RWPE1 (cell line): ENCODE results near the gene MARCO.

Experiments
- CTCF ChIA-PET: fragments of 350-600 bp; sonication (Branson Sonifier 250); formaldehyde crosslinking; extraction: SDS; loops from one replicate; lab custom pipeline; 2021; lab: Yijun Ruan, JAX
- POLR2A ChIA-PET: fragments of 400-600 bp; formaldehyde crosslinking; extraction: SDS; loops from one replicate; lab custom pipeline; 2020; ENCODE audit warnings: antibody characterized with exemption; ENCODE audit not compliant: low non-redundant PET; lab: Yijun Ruan, JAX
- DNase-seq: peaks from one replicate; pipeline ENCODE4 v3.0.0; 2012; ENCODE audit warnings: low spot score
- H3K27ac ChIP-seq: fragments of 450-650 bp; 2 replicates; pipeline ENCODE4 v1.5.1; 2017
- CTCF ChIP-seq: fragments of 450-650 bp; conservative IDR thresholded peaks from 2 replicates; pipeline ENCODE4 v1.5.1; 2017; ENCODE audit warnings: low read depth, mild to moderate bottlenecking

The MARCO gene

GRCh38 chr2:118942031-118942430 is at the start of gene MARCO:
MARCO (plus strand) TSS chr2:118942194; CDS start chr2:118942301, 107 bp downstream.
- TF ChIP-seq CTCF = no peak
- ChIA-PET CTCF (no interaction called here), POLR2A (no interaction called here)
- H3K27ac ChIP-seq = no peak within 1 kb of the TSS
- no peak for DNase-seq

GRCh38 chr2:118893100-118893499 is 48.9 kb upstream of the MARCO start:
- no peak for DNase-seq
- no peak for TF ChIP-seq CTCF
- H3K27ac ChIP-seq = no peak overlapping the region
- ChIA-PET CTCF (no interaction called here), POLR2A (no interaction called here)

- POLR2A ChIA-PET = no interaction called here
- CTCF ChIA-PET = no interaction called here
- no peak for DNase-seq
- no peak overlapping the region for H3K27ac ChIP-seq
- TF ChIP-seq CTCF = no peak
Measured at GRCh38 chr2:118902266-118903028, 39.5 kb upstream of the MARCO start.

- POLR2A ChIA-PET = no interaction called here
- CTCF ChIA-PET = no interaction called here
- no peak for TF ChIP-seq CTCF
- DNase-seq = no peak
- H3K27ac ChIP-seq = no peak overlapping the region
Measured at GRCh38 chr2:118903029-118903351, 39.0 kb upstream of the MARCO start.

GRCh38 chr2:118903551-118904479 is 38.2 kb upstream of the MARCO start:
- no peak overlapping the region for H3K27ac ChIP-seq
- POLR2A ChIA-PET = no interaction called here
- CTCF ChIA-PET = no interaction called here
- DNase-seq = no peak
- TF ChIP-seq CTCF = no peak

GRCh38 chr2:118905206-118905605 is 36.8 kb upstream of the MARCO start:
- DNase-seq = no peak
- POLR2A ChIA-PET = no interaction called here
- no peak for TF ChIP-seq CTCF

More at GRCh38 chr2:118905206-118905605, 36.8 kb upstream of the MARCO start:
- H3K27ac ChIP-seq = no peak overlapping the region
- CTCF ChIA-PET = no interaction called here
